Heart left ventricle (tissue), 13 donors: ENCODE measurements around the gene PPP1R15A.

Experiments used
- CTCF ChIP-seq, 12 donors: fragments of 200-600 bp; sonication (generic) in 4 of 12; IDR thresholded peaks; one replicate each; pipeline versions ENCODE4 v1.5.0 to v1.8.0; 2018 to 2022; ENCODE audit warnings: antibody characterized with exemption in 12 of 12, mild to moderate bottlenecking in 5 of 12
- POLR2A ChIP-seq, 2 donors: fragments of 450-650 bp; IDR thresholded peaks; one replicate each; pipeline ENCODE4 v1.6.1; 2017; ENCODE audit warnings: antibody characterized with exemption in 2 of 2, mild to moderate bottlenecking in 2 of 2, moderate library complexity in 2 of 2
- donor health status: ischemic (EF 13 %, LVEDD 7.1; RV severe dilation, severe dysfunction).
- donor health status: DM: no; HTN: yes; CAD: no.
- donor health status: DM: no; HTN: no; CAD: no.
- donor health status: ischemic (EF 25% LVEDD 6.9; RV normal size, moderate dysfunction).
- donor health status: ischemic (EF 25% LVEDD 5.7; RV mildly dilated, moderate dysfunction).
- donor health status: ischemic (EF 35%, LVEDD 5.7; RV mildly dilated, moderate dysfunction).
- donor health status: nonischemic (EF 11% LVEDD 7.7; RV severe dilation, severe dysfunction).
- donor health status: DM: yes; HTN: yes; CAD: no.
- donor health status: PGD.
- donor health status: ischemic (EF 29% LVEDD 5.4; RV normal size, mild dysfunction).
- donor health status: nonischemic (EF 23%, LVEDD 6.1; RV moderate dilation, normal function).

- TF ChIP-seq CTCF (IDR thresholded peaks at IDR 0.05), result no peak
- no peak for TF ChIP-seq POLR2A (IDR thresholded peaks at IDR 0.05)
Observed at GRCh38 chr19:48897181-48897580, 25.0 kb downstream of the PPP1R15A start.
